ENCODE results near the gene GMDS. TPM values are rescaled to one million over a fixed set of nuclear protein-coding genes. Genes with fewer than 3 reads are reported as not detected.
"Not testable (repeated sequence)": the region's sequence is repeated elsewhere in the genome, so short reads cannot be mapped to it uniquely, and the experiment has no call there.

The GMDS gene
- polyA plus RNA-seq, 4 donors = 63.3 to 87.8 (median 71.6) TPM

DNA sequence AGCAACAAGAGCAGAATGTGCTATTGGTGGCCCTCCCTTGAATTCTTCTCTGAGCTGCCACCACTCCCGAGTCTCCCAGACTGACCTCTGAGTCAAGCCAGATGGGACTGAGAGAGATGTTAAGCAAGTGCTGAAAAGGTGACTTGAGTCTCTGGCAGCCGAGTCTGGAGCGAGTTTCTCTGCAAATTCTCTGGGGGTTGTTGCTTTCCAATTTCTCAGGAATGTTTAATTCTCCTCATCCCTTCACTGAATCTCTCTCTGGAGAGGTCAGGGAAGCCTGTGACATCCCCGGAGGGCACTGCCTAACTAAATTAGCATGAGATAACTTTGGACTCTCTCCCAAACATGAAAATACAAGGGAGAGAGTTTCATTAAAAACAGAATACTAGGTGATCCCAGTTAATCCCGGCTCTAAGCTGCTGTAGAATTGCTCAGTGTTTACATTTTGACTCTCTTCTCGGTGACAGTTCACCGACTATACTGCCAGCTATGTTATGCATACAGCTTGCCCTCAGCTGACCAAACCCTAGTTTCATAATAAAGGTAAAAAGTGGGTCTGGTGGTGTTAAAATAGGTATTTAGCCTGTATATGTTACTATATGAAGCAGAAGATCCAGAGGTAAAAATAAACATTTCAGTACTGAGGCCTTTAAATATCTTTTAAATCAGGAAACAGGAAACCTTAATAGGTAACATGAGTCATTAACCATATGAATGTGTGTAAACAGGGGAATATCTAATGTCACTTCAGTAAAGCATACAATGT lies 477.7 kb downstream of the GMDS start:
- no peak for DNase-seq (ENCODE audit: low read depth in 4 of 4, low spot score in 2 of 4)

DNA sequence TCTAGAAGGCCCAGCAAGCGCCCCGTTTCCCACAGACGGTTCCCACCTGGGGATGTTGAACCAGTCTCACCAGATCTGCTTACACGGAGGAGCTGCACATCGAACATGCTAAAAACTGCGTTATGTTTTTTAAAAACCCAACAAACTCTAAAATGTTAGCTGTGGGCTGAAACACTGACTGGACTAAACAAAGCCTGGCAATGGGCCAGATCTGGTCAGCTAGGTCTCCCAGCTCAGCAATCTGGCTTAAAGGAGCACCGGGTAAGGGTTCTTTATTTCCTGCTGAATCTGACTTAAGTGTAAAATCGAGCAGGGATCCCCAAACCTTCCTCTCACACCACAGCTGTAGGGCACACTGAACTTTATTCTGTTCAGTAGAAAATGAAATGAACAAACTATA lies 478.8 kb downstream of the GMDS start:
- DNase-seq (ENCODE audit: low read depth in 4 of 4, low spot score in 2 of 4) = no peak

DNA sequence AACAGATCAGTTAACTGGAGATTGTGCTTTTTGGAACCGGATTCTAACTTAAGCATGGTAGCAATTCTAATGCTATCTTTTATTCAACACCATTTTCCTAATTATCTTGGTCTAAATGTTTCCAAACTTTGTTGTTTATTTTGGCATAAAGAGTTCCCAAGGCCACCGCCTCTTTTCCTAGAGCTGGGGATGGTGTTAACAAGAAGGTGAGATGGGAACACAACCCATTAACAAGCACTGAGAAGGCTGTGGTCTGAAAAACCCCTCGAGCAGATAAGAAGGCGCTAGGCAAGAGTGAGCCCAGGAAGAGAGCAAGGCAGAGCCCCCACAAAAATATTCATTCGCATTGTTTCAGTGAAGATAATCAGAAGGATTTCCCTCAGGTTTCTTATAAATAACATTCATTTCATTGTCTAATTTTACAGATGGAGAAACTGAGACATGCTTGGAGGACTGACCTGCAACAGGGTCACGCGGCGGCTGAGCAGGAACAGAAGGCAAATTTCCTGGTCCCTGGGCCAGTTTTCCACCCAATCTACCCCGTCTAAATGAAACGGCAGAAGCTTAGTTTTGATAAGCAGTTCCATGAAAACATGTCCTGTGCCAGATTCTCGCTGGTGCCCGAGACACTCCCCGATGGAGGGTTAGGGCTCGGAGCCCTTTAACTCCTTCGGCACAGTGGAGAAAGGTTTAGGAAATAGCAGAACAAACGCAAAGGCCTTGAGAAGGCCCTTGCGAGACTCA lies 480.1 kb downstream of the GMDS start:
- no peak for DNase-seq (ENCODE audit: low read depth in 4 of 4, low spot score in 2 of 4)

DNA sequence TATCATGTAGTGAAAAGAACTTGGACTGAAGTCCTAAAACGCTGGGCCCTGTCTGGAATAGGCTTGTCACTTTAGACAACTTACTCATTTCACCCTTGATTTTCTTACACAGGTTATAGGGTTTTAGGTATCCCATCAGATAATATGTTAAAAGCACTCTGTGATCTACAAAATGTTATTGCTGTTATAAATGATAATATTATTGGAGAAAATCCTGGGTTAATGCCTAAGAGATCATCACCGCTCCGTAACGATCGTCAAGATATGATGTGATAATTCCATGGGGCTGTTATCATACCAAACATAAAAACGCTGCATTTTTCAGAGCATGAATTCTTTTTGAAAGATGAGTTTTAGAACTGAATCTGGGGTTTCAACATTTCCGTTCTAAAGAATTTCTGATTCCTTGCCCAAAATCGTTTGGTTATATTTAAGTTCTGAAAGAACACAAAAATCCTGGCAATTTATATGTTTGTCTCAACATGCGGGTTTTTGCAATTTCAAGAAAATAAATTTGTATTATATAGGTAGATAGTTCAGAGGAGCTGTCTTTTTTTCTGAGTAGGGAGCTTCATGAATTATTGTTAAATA lies 480.9 kb downstream of the GMDS start:
- no peak for DNase-seq (ENCODE audit: low read depth in 4 of 4, low spot score in 2 of 4)

DNA sequence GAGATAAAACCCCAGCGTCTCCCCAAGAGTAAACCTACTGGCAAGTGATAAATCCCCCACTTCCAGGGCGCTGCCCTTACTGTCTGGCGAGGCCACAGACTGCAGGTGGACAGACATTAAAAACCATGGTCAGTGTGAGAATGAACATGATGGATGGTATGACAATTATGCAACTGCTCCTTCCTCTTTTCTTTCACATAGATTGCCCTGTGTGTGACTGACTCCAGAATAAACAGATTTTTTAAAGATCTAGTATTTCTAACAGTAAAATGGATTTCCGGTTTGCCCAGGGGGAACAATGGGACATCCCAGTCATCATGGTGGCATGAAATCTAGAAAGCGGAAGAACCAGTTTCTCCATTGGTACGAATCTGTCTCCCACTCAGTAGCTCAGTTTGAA lies 482.0 kb downstream of the GMDS start:
- no peak for DNase-seq (ENCODE audit: low read depth in 4 of 4, low spot score in 2 of 4)

DNA sequence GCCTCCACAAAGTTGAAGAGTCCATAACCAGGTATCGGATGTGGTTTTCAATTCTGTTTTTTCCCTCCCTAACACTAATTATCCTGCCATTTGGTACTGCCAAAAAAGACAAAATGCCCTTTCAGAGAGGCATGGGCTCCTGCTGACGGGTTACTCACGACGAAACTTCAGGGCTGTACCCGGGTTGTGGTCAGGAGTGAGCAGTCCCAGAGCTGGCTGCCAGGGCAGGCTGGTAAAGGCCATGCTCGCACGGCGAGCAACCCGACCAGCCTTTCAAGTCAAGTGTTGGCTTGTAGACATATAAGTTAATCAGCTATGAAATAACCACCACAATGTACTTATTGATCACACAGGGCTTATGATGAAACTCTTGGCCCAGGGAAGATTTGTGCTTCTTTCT lies 483.2 kb downstream of the GMDS start:
- DNase-seq (ENCODE audit: low read depth in 4 of 4, low spot score in 2 of 4) = no peak

DNA sequence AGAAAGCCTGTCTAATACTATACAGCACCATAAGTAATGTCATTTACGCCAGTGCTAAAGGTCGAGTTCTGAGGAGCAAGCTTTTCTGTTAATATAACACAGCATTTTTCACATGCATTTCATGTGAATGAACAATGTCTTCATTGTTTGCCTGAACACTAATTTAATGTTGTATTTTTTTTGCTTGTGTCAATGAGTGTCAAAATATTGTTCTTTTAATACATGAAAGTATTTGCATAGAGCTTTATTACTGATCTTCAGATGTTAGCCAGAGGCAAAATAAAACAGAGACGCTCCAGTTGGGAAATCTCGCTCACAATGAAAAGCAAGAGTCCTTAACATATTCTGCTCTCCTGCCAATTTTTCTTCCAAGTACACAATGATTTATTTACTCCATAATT lies 483.9 kb downstream of the GMDS start:
- DNase-seq (ENCODE audit: low read depth in 4 of 4, low spot score in 2 of 4) = no peak

DNA sequence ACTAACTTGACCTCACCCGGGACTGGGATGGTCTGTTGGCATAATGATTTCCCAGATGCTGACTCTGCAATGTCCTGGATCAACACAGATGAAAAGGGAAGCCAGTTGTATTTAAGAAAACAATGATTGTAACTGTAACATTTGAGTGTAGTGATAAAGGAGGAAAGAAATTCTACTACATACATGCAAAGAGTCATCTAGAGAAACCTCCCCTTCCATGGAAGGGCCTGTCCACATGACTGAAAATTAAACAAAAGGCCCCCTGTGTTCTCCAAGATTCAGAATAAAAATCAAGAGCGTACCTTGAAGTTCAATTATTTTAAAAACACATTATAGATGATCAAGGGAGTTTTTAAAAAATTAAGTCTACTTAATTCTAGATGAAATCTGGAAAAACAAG lies 484.5 kb downstream of the GMDS start:
- no peak for DNase-seq (ENCODE audit: low read depth in 4 of 4, low spot score in 2 of 4)

DNA sequence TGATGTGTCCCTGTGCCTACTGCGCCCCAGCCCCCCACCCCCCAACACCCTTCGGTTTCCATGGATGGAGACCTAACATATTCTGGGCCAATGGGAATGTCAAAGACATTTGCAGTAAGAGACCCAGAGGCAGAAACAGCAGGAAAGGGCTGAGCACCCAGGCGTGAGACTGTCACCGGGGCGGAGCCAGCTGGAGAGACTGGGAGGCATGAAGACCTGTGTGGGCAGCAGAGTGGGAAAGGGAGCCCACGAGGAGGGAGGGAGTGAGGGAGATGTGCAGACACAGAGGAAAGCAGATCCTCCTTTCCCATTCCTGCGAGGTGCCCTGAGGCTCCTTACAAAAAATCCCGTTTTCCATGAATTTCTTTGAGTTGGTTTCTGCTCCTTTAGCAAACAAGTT lies 485.5 kb downstream of the GMDS start:
- DNase-seq (ENCODE audit: low read depth in 4 of 4, low spot score in 2 of 4) = no peak

DNA sequence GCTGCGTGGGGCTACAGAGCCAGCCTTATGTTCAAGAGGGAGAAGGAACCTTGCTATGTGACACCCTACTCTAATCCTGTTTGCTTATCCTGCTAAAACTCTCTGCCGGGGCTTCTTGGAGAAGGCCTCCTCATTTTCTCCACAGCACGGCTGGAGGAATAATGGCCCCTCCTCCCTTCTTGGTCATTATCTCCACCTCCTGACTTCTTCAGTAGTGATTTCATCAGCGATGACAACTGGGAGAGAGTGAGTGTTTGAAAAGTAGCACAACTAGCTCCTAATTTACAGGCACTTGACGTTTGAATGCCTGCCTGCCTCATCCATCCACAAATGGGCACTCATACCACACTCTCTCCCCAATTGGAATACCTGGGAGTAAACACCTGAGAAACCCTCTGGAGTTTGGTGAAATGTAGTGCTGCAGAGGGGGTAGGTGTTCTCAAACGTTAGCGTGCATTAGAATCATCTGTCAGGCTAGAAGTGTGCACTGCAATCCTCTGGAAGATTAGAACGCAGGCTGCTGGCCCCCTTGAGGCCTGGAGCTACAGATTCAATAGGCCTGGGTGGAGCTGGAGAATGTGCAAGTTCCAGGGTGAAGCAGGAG lies 487.2 kb downstream of the GMDS start:
- no peak for DNase-seq (ENCODE audit: low read depth in 4 of 4, low spot score in 2 of 4)

DNA sequence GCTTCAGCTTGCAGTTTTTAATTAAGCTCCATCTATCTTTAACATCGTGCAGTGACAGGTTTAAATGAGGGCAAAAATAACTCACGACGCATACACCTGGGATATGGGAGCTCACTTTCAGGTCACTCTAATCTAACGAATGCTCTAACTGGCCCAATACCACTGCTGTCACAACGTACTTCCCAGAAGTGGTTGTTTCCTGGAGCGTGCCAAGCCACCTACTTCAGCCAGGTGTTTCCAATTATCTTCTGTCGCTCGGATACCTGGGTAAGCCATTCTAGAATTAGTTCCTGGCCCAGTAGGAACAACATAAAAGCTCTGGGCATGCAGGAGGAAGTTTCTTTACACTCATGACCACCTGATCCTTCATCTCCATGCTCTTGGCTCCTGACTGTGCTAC lies 488.3 kb downstream of the GMDS start:
- DNase-seq (ENCODE audit: low read depth in 4 of 4, low spot score in 2 of 4) = no peak

DNA sequence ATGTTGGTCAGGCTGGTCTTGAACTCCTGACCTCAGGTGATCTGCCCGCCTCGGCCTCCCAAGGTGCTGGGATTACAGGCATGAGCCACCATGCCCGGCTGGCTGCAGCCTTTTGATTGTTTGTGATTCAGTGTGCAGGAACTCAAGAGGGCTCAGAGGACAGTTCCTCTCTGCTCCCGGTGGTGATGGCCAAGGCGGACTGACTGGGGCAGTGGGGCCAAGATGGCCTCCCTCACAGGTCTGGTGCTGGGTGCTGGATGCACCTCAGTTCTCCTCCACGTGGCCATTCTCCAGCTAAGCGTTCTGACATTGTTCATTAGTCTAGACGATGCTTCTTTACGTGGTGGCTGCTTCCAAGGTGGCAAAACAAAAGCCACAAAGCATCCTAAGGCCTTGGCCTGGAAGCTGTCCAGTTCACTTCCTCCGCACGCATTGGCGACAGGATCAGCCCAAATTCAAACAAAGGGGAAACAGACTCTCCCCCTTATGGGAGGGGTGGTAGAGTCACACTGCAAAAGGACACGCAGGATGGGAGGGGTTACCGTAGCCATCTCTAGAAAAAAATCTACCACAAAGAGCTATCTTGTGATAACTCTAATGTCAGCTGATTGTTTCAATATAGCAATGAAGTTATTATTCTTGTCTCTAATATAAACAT lies 488.8 kb downstream of the GMDS start:
- DNase-seq (ENCODE audit: low read depth in 4 of 4, low spot score in 2 of 4) = no peak

DNA sequence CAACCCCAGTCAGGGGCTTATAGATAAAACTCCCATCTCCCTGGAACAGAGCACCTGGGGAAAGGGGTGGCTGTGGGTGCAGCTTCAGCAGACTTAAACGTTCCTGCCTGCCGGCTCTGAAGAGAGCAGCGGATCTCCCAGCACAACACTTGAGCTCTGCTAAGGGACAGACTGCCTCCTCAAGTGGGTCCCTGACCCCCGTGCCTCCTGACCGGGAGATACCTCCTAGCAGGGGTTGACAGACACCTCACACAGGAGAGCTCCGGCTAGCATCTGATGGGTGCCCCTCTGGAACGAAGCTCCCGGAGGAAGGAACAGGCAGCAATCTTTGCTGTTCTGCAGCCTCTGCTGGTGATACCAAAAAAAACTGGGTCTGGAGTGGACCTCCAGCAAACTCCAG lies 494.3 kb downstream of the GMDS start:
- not testable (repeated sequence) for DNase-seq (ENCODE audit: low read depth in 4 of 4, low spot score in 2 of 4)

DNA sequence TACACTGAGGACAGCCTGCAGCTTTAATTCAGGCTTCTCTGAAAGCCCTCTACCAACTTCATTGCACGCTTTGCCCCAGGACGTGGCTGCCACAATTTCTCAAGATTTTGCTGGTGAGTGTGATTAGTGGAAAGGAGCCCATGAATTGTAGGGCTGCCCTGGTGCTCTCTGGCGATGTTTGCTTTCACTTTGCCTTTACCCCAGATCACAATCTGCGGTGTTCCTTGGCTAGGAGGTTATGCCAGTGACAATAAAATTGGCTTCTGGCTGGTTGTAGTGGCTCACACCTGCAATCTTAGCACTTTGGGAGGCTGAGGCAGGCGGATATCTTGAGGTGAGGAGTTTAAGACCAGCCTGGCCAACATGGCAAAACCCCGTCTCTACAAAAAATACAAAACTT lies 496.4 kb downstream of the GMDS start:
- DNase-seq (ENCODE audit: low read depth in 4 of 4, low spot score in 2 of 4) = no peak

DNA sequence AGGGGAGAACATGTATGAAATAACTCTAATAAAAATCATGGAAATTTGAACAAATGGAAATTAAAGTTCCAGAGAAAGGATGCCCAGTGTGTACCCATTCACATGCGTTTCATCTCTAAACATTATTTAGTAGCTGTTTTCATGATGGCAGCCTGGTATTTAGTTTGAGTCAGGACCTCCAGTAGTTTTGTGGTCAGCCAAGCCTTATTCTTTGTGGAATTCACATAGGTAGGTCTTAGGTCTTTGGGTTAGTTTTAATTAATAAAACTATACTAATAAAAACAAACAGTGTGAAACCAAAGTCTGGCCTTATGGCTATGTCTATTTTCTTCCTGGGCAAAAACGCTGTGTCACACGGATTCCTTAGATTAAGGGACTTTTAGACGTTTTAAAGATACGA lies 497.9 kb downstream of the GMDS start:
- DNase-seq (ENCODE audit: low read depth in 4 of 4, low spot score in 2 of 4) = no peak

DNA sequence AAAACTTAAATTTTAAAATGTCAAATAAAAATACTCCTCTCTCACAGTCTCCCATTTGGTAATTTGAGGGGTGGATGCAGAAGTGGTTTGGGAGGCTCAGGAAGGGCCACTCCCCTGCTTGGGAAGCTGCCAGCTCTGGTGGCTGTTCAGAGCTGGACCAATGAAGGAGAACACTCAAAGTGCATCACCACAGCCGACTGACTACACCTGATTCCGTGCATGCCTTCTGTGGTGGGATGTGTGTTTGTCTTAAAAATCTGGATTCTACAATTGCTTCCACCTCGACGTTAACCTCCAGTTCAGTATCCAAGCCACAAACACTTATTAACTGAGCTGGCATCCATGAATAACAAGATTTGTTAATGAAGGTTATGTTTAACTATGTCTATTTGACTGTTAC lies 498.4 kb downstream of the GMDS start:
- no peak for DNase-seq (ENCODE audit: low read depth in 4 of 4, low spot score in 2 of 4)

DNA sequence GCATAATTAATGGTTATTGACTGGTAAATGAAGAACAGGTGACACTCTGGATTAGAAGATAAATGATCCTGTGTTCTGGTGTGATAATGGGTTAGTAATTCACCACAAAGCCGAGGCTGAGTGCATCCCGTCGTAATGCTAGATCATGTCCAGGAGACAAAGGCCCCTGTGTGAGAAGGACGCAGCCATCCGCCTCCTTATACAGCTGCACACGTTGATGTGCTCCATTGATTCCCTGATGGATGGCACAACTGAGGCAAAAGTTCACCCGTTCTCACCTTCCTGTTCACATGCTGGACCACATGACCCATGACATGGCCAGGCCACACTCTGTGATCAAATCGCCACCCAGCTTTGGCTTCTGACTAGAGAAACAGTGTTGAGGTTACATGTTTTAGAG lies 499.6 kb downstream of the GMDS start:
- DNase-seq (ENCODE audit: low read depth in 4 of 4, low spot score in 2 of 4) = peak in 2 of 4 donors; percentile 56 to 68

DNA sequence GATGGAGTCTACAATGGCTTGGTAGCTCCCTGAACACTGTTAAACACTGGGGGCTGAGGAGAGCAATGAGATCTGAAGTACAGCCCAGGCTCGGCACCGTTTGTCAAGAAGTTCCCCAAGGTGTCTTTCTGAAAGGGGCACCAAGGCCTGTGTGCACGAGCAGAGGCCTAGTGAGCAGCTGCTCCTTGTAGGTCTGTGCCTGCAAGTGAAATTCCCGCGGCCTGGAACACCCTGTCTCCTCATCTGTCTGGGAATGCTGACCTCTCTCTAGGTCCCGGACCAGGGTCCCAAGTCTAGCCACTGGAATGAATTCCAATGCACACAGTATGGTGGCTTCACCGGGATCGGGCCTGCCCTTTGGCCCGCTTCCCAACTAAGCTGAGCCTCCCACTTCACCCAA lies 500.9 kb downstream of the GMDS start:
- DNase-seq (ENCODE audit: low read depth in 4 of 4, low spot score in 2 of 4) = no peak

DNA sequence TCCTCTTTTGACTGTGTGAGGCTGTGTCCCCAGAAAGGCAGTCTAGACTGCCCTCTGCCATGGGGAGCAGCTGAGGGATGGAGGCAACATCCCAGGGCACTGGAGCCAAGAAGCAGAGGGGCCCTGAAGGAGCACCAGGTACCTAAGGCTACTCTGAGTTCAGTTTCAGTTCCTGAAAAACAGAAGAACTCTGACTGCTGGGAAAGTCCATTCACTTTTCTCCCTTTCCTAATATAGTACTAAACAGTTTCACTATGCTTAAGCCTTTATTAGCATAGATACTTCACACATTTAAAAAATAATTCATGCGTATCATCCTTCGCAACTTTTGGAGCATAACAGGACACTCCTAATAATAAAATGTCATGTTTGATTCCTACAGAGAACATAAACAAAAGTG lies 505.7 kb downstream of the GMDS start:
- DNase-seq (ENCODE audit: low read depth in 4 of 4, low spot score in 2 of 4) = no peak

DNA sequence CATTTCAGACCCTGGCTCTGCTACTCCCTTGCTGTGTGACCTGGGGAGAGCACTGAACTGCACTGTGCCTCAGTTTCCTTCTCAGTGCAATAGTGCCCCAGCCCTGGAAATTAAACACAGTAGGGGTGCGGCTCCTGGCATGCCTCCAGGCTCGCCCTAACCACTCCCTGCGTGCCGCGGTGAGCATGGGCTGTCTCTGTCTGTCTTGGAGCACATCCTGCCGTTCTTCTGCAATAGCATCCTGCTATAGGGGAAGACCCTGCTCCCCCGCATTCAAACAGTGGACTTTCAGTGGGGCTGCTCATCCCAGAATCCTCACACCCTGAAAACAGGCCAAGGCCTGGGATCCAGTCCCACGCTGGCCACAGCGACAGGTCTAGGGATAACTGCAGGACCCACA lies 506.2 kb downstream of the GMDS start:
- no peak for DNase-seq (ENCODE audit: low read depth in 4 of 4, low spot score in 2 of 4)

DNA sequence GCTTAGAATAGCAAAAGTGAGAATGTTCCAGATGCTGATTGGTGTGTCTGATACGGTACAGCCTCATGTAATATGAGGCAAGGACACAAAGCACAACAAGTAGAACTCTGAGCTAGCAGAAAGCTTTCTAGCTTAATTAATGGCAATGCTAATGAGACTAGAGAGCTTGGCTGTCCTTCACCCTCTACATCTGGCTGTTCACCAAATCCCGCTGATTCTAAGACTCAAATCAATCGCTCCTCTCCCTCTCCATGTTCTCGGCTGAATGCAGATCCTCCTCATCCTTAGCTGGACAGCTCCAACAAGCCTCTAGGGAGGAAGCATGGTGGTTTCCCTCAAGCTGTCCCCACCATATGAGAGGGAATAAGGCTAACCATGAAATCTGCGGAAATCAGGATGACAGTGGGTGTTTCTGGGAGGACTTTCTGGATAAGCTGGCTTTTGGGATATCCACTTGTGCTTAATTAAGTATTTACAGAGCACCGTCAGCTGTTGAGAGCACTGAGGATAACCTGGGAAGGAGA lies 506.8 kb downstream of the GMDS start:
- DNase-seq (ENCODE audit: low read depth in 4 of 4, low spot score in 2 of 4) = no peak

All from left renal cortex interstitium (tissue), 4 donors.